ENCODE measurements around the gene SDK1. TPM values are rescaled to one million over a fixed set of nuclear protein-coding genes. Genes with fewer than 3 reads are reported as not detected.

Gene SDK1
- total RNA-seq, 4 donors from 2014 or later: 3.7 to 80.9 (median 13.1) TPM

DNA sequence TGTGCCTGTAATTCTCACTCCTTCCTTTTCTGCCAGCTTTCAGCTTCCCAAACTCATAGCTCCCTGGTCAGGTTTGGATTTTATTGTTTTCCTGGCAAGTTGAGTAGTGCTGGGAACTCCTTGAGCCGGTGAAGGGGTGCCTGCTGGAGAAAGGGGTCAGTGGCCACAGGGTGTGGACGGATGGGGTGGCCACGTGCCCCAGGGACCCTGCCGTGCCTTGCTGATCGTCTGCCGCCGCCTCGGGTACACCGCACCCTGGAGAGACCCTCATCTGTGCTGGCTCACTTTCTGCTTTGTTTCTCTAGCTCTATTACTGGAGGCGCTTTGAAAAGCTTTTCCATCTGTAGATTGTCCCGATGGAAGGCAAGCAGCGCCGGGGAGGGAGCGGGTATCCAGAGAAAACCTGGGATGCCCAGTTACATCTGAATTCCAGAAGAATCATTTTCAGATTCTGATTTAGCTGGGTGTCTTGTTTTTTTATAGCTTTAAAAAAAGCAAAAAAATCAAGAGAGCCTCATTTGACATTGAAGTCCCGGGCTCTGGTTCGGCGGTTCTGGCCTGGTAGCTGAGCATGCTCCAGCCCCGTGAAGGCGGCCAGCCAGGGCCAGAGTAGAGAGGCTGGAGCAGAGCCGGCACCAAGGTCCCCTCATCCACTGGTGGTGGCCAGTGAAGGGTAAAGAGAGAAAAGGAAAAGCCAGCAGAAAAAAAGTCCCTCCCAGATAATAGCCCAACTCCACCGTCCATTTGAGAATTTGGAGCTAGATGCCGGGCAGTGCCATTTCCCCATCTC, 870.1 kb downstream of the SDK1 start:
- H3K36me3 ChIP-seq: no peaks in the 10 kb centered on the region

DNA sequence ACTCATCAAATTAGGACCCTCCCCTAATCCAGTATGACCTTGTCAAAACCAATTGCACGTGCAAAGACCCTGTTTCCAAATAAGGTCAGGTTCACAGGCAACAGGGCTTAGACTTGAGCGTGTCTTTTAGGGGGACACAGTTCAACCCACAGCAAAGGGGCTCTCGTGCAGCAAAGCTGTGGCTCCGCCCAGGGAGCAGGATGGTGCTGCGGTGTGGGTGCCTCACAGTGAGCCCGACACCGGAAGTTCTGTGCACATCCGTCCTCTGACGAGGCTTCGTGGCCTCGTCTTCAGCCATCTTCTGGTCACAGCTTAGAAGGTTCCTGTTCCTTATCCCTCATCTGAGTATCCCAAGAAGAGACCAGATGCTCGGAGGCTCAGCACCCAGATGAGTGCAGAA, 871.8 kb downstream of the SDK1 start:
- Histone ChIP-seq H3K27ac (no peak overlapping the region), H3K9me3 (no peaks in the 10 kb centered on the region), H3K4me1 (no peaks in the 10 kb centered on the region), H3K4me3 (no peak overlapping the region), H3K27me3 (no peaks in the 10 kb centered on the region), H3K36me3 (no peaks in the 10 kb centered on the region)
- TF ChIP-seq CTCF (IDR thresholded peaks at IDR 0.05) (no peak), POLR2A (IDR thresholded peaks at IDR 0.05) (no peak)
- no peak for DNase-seq

More for the DNA sequence above, 870.1 kb downstream of the SDK1 start:
- Histone ChIP-seq H3K4me1 (no peaks in the 10 kb centered on the region), H3K27ac (no peak overlapping the region), H3K27me3 (no peaks in the 10 kb centered on the region), H3K9me3 (no peaks in the 10 kb centered on the region), H3K4me3 (no peak overlapping the region)
- no peak for DNase-seq
- no peak for TF ChIP-seq POLR2A (IDR thresholded peaks at IDR 0.05)
- TF ChIP-seq CTCF (IDR thresholded peaks at IDR 0.05): no peak

DNA sequence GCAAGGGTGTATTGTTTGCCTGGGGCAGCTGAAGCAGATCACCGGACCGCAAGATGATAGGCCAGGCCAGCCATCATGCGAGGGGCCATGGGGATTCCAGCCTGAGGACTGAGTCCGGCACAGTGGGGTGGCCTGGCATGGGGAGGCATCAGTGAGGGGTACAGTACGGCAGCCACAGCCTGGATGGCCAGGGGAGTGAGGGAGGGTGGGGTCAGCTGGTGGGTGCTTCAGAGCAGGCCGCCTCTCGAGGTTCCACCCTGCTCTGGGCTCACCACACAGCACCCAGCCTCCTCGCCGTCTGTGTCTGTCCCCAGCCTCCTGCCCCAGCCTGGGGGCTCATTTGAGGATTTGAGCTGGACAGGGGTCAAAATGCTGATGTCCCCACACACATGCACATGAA, 872.6 kb downstream of the SDK1 start:
- Histone ChIP-seq H3K27me3 (no peaks in the 10 kb centered on the region), H3K4me1 (no peaks in the 10 kb centered on the region), H3K27ac (no peak overlapping the region), H3K4me3 (no peak overlapping the region), H3K9me3 (no peaks in the 10 kb centered on the region), H3K36me3 (no peaks in the 10 kb centered on the region)
- TF ChIP-seq POLR2A (IDR thresholded peaks at IDR 0.05) (no peak), CTCF (IDR thresholded peaks at IDR 0.05) (no peak)
- DNase-seq: no peak

- H3K27me3 ChIP-seq: no peaks in the 10 kb centered on the region
- H3K9me3 ChIP-seq: no peaks in the 10 kb centered on the region
- no peak overlapping the region for H3K27ac ChIP-seq
- H3K4me1 ChIP-seq: no peaks in the 10 kb centered on the region
- H3K4me3 ChIP-seq: no peak overlapping the region
- no peaks in the 10 kb centered on the region for H3K36me3 ChIP-seq
- no peak for DNase-seq
- no peak for TF ChIP-seq POLR2A (IDR thresholded peaks at IDR 0.05)
- no peak for TF ChIP-seq CTCF (IDR thresholded peaks at IDR 0.05)
These were observed 873.0 kb downstream of the SDK1 start for GRCh38 chr7:4174016-4174415.

DNA sequence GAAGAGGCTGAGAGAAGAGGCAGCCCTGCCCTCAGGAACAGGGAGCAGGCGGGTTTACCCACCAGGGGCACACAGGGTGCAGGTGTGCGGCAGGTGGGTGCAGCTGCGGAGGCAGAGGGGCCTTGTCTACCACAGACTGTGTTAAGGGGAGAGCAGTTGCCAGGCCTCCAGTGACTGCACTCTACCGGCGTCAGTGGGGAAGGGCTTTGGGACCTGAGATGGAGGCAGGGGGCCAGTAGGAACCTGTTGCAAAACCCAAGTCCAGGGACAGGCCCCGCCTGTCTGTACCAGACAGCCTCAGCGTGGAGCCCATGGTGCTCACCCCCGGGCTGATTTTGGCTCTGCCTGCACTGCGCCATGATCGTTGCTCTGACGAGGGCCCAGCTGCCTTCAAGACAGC, 873.4 kb downstream of the SDK1 start:
- Histone ChIP-seq H3K4me1 (no peaks in the 10 kb centered on the region), H3K36me3 (no peaks in the 10 kb centered on the region), H3K27me3 (no peaks in the 10 kb centered on the region), H3K27ac (no peak overlapping the region), H3K9me3 (no peaks in the 10 kb centered on the region), H3K4me3 (no peak overlapping the region)
- DNase-seq: no peak
- no peak for TF ChIP-seq CTCF (IDR thresholded peaks at IDR 0.05)
- no peak for TF ChIP-seq POLR2A (IDR thresholded peaks at IDR 0.05)
